ENCODE results near the gene PAXX. TPM values are rescaled to one million over a fixed set of nuclear protein-coding genes. Genes with fewer than 3 reads are reported as not detected.

The PAXX gene
- total RNA-seq, 1 donor from 2014 or later, result 8.3 TPM

DNA sequence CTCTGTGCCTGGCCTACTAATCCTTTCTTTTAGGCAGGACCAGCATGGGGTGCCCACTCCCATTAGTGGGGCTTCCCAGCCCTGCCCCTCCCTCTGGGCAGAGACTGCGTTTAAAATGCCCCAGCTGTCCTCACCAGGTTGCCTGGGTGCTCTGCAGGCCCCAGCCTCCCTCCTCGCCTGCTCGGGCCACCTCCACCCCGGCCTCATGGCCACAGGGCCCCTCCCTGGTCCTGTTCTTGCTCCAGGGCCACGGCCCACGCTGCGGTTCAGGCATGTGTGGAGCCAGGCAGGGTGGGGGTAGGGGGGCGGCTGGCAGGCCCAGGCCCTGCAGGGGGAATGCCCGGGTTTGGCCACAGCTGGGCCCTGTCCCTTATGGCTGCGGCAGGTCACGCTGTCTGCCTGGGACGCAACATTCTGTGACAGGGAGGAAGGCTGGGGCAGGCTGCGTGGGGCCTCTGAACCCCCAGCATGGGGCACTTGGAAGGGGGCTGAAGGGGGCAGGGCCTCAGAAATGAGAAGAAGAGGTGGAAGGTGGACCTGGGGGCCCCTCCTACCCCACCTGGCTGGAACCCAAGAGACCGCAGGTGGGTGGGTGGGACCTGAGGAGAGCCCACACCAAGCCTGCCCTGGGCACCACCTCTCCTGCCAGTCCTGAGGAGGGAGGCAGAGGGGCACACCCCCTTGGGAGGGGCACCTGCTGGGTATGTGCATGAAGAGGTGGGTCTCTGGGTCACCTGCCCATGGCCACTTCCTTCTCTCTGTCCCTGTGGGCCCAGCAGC lies 40.5 kb upstream of the PAXX start, which contains the start of gene LCN12:
LCN12 (plus strand) TSS at position 733 of the 780 bp plus-strand sequence. CDS start 55 bp downstream, outside the sequence.
- Mint-ChIP-seq H3K4me1 (ENCODE audit: unreplicated experiment) (no peaks in the 10 kb centered on the region), H3K27me3 (ENCODE audit: unreplicated experiment) (peaks cover 6% of the 10 kb centered on the region), H3K27ac (ENCODE audit: unreplicated experiment) (no peak within 1 kb of the TSS), H3K4me3 (ENCODE audit: unreplicated experiment) (no peak within 1 kb of the TSS), H3K36me3 (ENCODE audit: low read depth, unreplicated experiment) (no peaks in the 10 kb centered on the region), H3K9me3 (ENCODE audit: unreplicated experiment) (no peaks in the 10 kb centered on the region)
- no peak for DNase-seq (ENCODE audit: low spot score)
- TF ChIP-seq, protein P1, sequence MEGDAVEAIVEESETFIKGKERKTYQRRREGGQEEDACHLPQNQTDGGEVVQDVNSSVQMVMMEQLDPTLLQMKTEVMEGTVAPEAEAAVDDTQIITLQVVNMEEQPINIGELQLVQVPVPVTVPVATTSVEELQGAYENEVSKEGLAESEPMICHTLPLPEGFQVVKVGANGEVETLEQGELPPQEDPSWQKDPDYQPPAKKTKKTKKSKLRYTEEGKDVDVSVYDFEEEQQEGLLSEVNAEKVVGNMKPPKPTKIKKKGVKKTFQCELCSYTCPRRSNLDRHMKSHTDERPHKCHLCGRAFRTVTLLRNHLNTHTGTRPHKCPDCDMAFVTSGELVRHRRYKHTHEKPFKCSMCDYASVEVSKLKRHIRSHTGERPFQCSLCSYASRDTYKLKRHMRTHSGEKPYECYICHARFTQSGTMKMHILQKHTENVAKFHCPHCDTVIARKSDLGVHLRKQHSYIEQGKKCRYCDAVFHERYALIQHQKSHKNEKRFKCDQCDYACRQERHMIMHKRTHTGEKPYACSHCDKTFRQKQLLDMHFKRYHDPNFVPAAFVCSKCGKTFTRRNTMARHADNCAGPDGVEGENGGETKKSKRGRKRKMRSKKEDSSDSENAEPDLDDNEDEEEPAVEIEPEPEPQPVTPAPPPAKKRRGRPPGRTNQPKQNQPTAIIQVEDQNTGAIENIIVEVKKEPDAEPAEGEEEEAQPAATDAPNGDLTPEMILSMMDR (IDR thresholded peaks at IDR 0.05; ENCODE audit: unreplicated experiment), result no peak

DNA sequence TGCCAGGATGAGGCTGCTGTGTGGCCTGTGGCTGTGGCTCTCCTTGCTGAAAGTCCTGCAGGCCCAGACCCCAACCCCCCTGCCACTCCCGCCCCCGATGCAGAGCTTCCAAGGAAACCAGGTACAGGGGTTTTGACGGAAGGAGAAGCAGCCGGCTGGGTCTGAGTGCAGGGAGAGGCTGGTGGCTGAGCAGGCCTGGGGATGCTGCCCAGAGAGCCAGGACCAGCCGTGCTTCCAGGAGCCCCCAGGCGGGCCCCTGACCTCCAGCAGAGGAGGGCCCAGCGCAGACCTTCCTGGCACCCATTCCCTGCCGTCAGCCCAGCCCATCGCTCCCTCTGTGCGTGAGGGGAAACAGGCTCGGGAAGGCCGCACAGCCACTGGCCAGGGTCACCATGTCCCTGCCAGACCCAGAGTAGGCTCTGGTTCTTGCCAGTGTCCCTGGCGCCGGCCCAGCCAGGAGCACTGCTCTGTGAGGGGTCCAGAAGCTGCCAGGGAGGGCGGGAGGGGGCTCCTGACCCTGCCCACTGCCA lies 39.8 kb upstream of the PAXX start:
- no peak for DNase-seq (ENCODE audit: low spot score)
- Mint-ChIP-seq H3K27ac (ENCODE audit: unreplicated experiment) (no peak overlapping the region), H3K4me3 (ENCODE audit: unreplicated experiment) (no peak overlapping the region), H3K36me3 (ENCODE audit: low read depth, unreplicated experiment) (no peaks in the 10 kb centered on the region), H3K9me3 (ENCODE audit: unreplicated experiment) (no peaks in the 10 kb centered on the region), H3K27me3 (ENCODE audit: unreplicated experiment) (peaks cover 4% of the 10 kb centered on the region), H3K4me1 (ENCODE audit: unreplicated experiment) (no peaks in the 10 kb centered on the region)
- TF ChIP-seq, protein P1 (IDR thresholded peaks at IDR 0.05; ENCODE audit: unreplicated experiment), result no peak

DNA sequence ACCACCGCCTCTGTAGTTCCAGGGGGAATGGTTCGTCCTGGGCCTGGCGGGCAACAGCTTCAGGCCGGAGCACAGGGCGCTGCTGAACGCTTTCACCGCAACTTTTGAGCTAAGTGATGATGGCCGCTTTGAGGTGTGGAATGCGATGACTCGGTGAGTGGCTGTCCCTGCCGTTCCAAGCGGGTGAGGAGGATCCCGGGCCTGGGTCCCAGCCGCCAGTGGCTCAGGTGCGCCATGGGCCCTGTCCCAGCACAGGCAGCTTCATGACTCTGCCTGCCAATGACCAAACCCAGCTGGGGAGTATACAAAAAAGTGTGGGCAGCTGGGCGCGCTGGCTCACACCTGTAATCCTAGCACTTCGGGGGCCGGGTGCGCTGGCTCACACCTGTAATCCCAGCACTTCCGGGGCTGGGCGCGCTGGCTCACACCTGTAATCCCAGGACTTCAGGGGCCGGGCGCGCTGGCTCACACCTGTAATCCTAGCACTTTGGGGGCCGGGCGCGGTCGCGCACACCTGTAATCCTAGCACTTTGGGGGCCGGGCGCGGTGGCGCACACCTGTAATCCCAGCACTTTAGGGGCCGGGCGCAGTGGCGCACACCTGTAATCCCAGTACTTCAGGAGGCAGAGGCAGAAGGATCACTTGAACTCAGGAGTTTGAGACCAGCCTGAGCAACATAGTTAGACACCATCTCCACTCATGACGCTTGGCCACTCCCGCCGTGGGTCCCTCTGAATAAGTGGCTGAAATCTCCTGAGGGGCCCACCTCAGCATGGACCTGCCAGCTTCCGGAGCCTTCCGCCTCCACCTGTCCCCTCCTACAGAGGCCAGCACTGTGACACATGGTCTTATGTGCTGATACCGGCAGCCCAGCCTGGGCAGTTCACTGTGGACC lies 39.1 kb upstream of the PAXX start:
- peaks cover 7% of the 10 kb centered on the region for H3K27me3 Mint-ChIP-seq (ENCODE audit: unreplicated experiment)
- H3K27ac Mint-ChIP-seq (ENCODE audit: unreplicated experiment), result no peak overlapping the region
- DNase-seq (ENCODE audit: low spot score), result no peak
- no peak overlapping the region for H3K4me3 Mint-ChIP-seq (ENCODE audit: unreplicated experiment)
- TF ChIP-seq, protein P1 (IDR thresholded peaks at IDR 0.05; ENCODE audit: unreplicated experiment), result no peak
- H3K4me1 Mint-ChIP-seq (ENCODE audit: unreplicated experiment), result no peaks in the 10 kb centered on the region
- no peaks in the 10 kb centered on the region for H3K36me3 Mint-ChIP-seq (ENCODE audit: low read depth, unreplicated experiment)
- no peaks in the 10 kb centered on the region for H3K9me3 Mint-ChIP-seq (ENCODE audit: unreplicated experiment)

DNA sequence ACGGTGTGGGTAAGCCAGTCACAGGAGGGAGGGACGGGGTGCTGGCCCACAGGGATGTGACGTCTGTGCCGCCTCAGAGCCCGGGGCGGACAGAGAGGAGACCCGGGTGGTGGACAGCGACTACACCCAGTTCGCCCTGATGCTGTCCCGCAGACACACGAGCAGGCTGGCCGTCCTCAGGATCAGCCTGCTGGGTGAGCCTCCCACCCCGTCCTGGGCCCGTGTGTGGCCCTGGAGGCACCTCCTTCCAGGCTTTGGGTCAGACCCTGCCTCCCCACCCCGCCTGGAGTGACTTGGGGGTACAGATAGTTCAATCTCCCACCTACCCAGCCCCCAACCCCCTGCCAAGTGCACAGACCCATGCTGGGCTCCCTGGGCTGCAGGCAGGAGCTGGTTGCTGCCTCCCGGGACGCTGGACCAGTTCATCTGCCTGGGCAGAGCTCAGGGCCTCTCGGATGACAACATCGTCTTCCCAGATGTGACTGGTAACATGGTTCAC lies 38.4 kb upstream of the PAXX start:
- H3K36me3 Mint-ChIP-seq (ENCODE audit: low read depth, unreplicated experiment), result no peaks in the 10 kb centered on the region
- TF ChIP-seq, protein P1 (IDR thresholded peaks at IDR 0.05; ENCODE audit: unreplicated experiment), result no peak

More for the DNA sequence above, 38.4 kb upstream of the PAXX start:
- no peak overlapping the region for H3K27ac Mint-ChIP-seq (ENCODE audit: unreplicated experiment)
- H3K27me3 Mint-ChIP-seq (ENCODE audit: unreplicated experiment), result peaks cover 8% of the 10 kb centered on the region
- H3K9me3 Mint-ChIP-seq (ENCODE audit: unreplicated experiment), result no peaks in the 10 kb centered on the region
- no peaks in the 10 kb centered on the region for H3K4me1 Mint-ChIP-seq (ENCODE audit: unreplicated experiment)
- H3K4me3 Mint-ChIP-seq (ENCODE audit: unreplicated experiment), result no peak overlapping the region
- no peak for DNase-seq (ENCODE audit: low spot score)

Data from endothelial cell (in vitro differentiated cells).